Measurements from ENCODE around the gene HECW1. TPM values are rescaled to one million over a fixed set of nuclear protein-coding genes. Genes with fewer than 3 reads are reported as not detected.

Gene HECW1
- total and polyA plus RNA-seq, 2 donors (not counting 1 experiment from before 2014, with no cell fraction given), result not detected

GRCh38 chr7:43588477-43589132 is 476.2 kb downstream of the HECW1 start:
- WGBS (ENCODE audit: insufficient coverage), result 100% methylated on average over 2 of the region's 5 CpGs
- CTCF ChIA-PET, result interaction anchor here (0.9 to 13.1 kb wide), 5 partner anchors 13 to 132 kb away, joined by 3 to 721 read pairs (median 6); no protein-coding TSS in a partner anchor
- H3K4me1 Mint-ChIP-seq, result peaks cover 73% of the 10 kb centered on the region
- Histone ChIP-seq H3K9me3 (ENCODE audit: control extremely low read depth in 1 of 3, control insufficient read depth in 2 of 3, insufficient read depth in 1 of 3, low read length in 2 of 3) (no peaks in the 10 kb centered on the region), H3K4me1 (ENCODE audit: control insufficient read depth in 2 of 2, insufficient read depth in 2 of 2, low read length in 2 of 2) (peaks cover 68 to 71% of the 10 kb centered on the region in 2 donors), H3K9ac (ENCODE audit: low read length) (peak overlapping the region; percentile 7), H2AFZ (ENCODE audit: insufficient read depth, low read depth, low read length, poor library complexity, severe bottlenecking) (no peak overlapping the region), H3K79me2 (ENCODE audit: control insufficient read depth, insufficient read depth, low read length) (peaks cover 100% of the 10 kb centered on the region), H3K4me2 (replicated peaks; ENCODE audit: low read depth, low read length, poor library complexity, severe bottlenecking) (peak overlapping the region; percentile 82), H4K20me1 (ENCODE audit: control insufficient read depth, insufficient read depth, low read length, poor library complexity, severe bottlenecking) (peaks cover 60% of the 10 kb centered on the region), H3K27me3 (replicated peaks in 1 of 4; ENCODE audit: control extremely low read depth in 1 of 4, control insufficient read depth in 3 of 4, insufficient read depth in 4 of 4, low read length in 3 of 4) (no peaks in the 10 kb centered on the region), H3K27ac (ENCODE audit: low read length in 2 of 2) (peak overlapping the region; percentile 86 to 94), H3K4me3 (ENCODE audit: control extremely low read depth in 1 of 5, extremely low read depth in 1 of 5, insufficient read depth in 1 of 5, low read depth in 2 of 5, low read length in 4 of 5) (peak overlapping the region in 2 of 5 experiments; percentile 5 to 91), H3K36me3 (replicated peaks in 1 of 2; ENCODE audit: control extremely low read depth in 1 of 2, control insufficient read depth in 1 of 2, extremely low read depth in 1 of 2, insufficient read depth in 2 of 2, low read length in 1 of 2) (peaks cover 1 to 8% of the 10 kb centered on the region in 2 experiments)
- no peaks in the 10 kb centered on the region for H3K9me3 Mint-ChIP-seq (ENCODE audit: insufficient read depth)
- H3K27me3 Mint-ChIP-seq, result no peaks in the 10 kb centered on the region
- POLR2A ChIA-PET, result interaction anchor here (0.6 kb wide), 1 partner anchor 10 kb away, joined by 3 read pairs; no protein-coding TSS in a partner anchor
- no peak for TF ChIP-seq CTCF (IDR thresholded peaks at IDR 0.05)
- TF ChIP-seq EZH2 (IDR thresholded peaks at IDR 0.05; ENCODE audit: borderline replicate concordance, insufficient read depth, low read depth, low read length, poor library complexity, severe bottlenecking), result no peak
- intact Hi-C loops (cut with micrococcal nuclease), result loop anchor here (2.0 to 5.0 kb wide), 2 partner anchors 14 to 339 kb away; partner anchors contain the start of gene UBE2D4
- H3K4me3 Mint-ChIP-seq, result peak overlapping the region; percentile 43
- ATAC-seq (ENCODE audit: low read depth) (no peak), DNase-seq (no peak)
- H3K27ac Mint-ChIP-seq, result peak overlapping the region; percentile 81

- Histone ChIP-seq H3K27ac (ENCODE audit: low read length in 2 of 2) (peak overlapping the region; percentile 86 to 94), H3K27me3 (replicated peaks in 1 of 4; ENCODE audit: control extremely low read depth in 1 of 4, control insufficient read depth in 3 of 4, insufficient read depth in 4 of 4, low read length in 3 of 4) (no peaks in the 10 kb centered on the region), H3K9ac (ENCODE audit: low read length) (peak overlapping the region; percentile 7), H3K36me3 (replicated peaks in 1 of 2; ENCODE audit: control extremely low read depth in 1 of 2, control insufficient read depth in 1 of 2, extremely low read depth in 1 of 2, insufficient read depth in 2 of 2, low read length in 1 of 2) (peaks cover 1 to 8% of the 10 kb centered on the region in 2 experiments), H4K20me1 (ENCODE audit: control insufficient read depth, insufficient read depth, low read length, poor library complexity, severe bottlenecking) (peaks cover 60% of the 10 kb centered on the region), H2AFZ (ENCODE audit: insufficient read depth, low read depth, low read length, poor library complexity, severe bottlenecking) (no peak overlapping the region), H3K79me2 (ENCODE audit: control insufficient read depth, insufficient read depth, low read length) (peaks cover 100% of the 10 kb centered on the region), H3K4me1 (ENCODE audit: control insufficient read depth in 2 of 2, insufficient read depth in 2 of 2, low read length in 2 of 2) (peaks cover 71 to 76% of the 10 kb centered on the region in 2 donors), H3K9me3 (ENCODE audit: control extremely low read depth in 1 of 3, control insufficient read depth in 2 of 3, insufficient read depth in 1 of 3, low read length in 2 of 3) (no peaks in the 10 kb centered on the region), H3K4me3 (ENCODE audit: control extremely low read depth in 1 of 5, extremely low read depth in 1 of 5, insufficient read depth in 1 of 5, low read depth in 2 of 5, low read length in 4 of 5) (peak overlapping the region in 2 of 5 experiments; percentile 1 to 13), H3K4me2 (replicated peaks; ENCODE audit: low read depth, low read length, poor library complexity, severe bottlenecking) (peak overlapping the region; percentile 82)
- DNase-seq (no peak), ATAC-seq (ENCODE audit: low read depth) (no peak)
- intact Hi-C loops (cut with micrococcal nuclease), result loop anchor here (2.0 to 5.0 kb wide), 2 partner anchors 14 to 338 kb away; partner anchors contain the start of gene UBE2D4
- Mint-ChIP-seq H3K4me3 (peak overlapping the region; percentile 57), H3K27me3 (no peaks in the 10 kb centered on the region), H3K9me3 (ENCODE audit: insufficient read depth) (no peaks in the 10 kb centered on the region), H3K4me1 (peaks cover 77% of the 10 kb centered on the region), H3K27ac (peak overlapping the region; percentile 50)
- TF ChIP-seq CTCF (IDR thresholded peaks at IDR 0.05), result no peak
- TF ChIP-seq EZH2 (IDR thresholded peaks at IDR 0.05; ENCODE audit: borderline replicate concordance, insufficient read depth, low read depth, low read length, poor library complexity, severe bottlenecking), result no peak
- ChIA-PET POLR2A (interaction anchor here (0.6 kb wide), 1 partner anchor 9 kb away, joined by 3 read pairs; no protein-coding TSS in a partner anchor), CTCF (interaction anchor here (0.9 to 13.1 kb wide), 3 partner anchors 58 to 132 kb away, joined by 3 to 721 read pairs (median 203); no protein-coding TSS in a partner anchor)
Measured at GRCh38 chr7:43589133-43589478, 476.7 kb downstream of the HECW1 start.

Data from B cell (primary cell).